ENCODE results near the gene HIPK2. TPM values are rescaled to one million over a fixed set of nuclear protein-coding genes. Genes with fewer than 3 reads are reported as not detected.
A peak's percentile ranks its signal among the peaks of the same experiment; 100 is the strongest.

HIPK2 gene
- total and polyA plus RNA-seq, 10 of the 15 experiments (the other 5 are each of a cell fraction or from before 2014, with no cell fraction given) = 1.7 to 39.0 (median 9.4) TPM

- peak; percentile 71; the same call in 1 of the 2 replicates for TF ChIP-seq RELB (IDR thresholded peaks at IDR 0.05; ENCODE audit: low read depth)
- TF ChIP-seq IKZF2 (IDR thresholded peaks at IDR 0.05) = peak in 1 of 2 experiments; percentile 47; a peak in 3 of 4 replicates
- TF ChIP-seq RUNX3 (IDR thresholded peaks at IDR 0.05; ENCODE audit: low read length) = peak; percentile 48; the same call in 1 of the 2 replicates
- no peak for TF ChIP-seq MYB (IDR thresholded peaks at IDR 0.05; ENCODE audit: borderline replicate concordance, low read depth, low read length)
- peak; percentile 22 for TF ChIP-seq PBX3 (IDR thresholded peaks at IDR 0.05; ENCODE audit: insufficient replicate concordance, low read depth, low read length)
- no peak for TF ChIP-seq SMAD1 (IDR thresholded peaks at IDR 0.05; ENCODE audit: low read depth, partially characterized antibody)
- no peak for TF ChIP-seq EGR1 (IDR thresholded peaks at IDR 0.05; ENCODE audit: borderline replicate concordance in 1 of 2, low read depth in 2 of 2, low read length in 2 of 2)
- TF ChIP-seq NFIC (IDR thresholded peaks at IDR 0.05; ENCODE audit: low read depth, low read length) = peak; percentile 43; the same call in 1 of the 2 replicates
- TF ChIP-seq PKNOX1 (IDR thresholded peaks at IDR 0.05) = peak; percentile 92
- TF ChIP-seq SMC3 (IDR thresholded peaks at IDR 0.05; ENCODE audit: borderline replicate concordance, low read length) = no peak
- TF ChIP-seq CBFB (IDR thresholded peaks at IDR 0.05; ENCODE audit: low read depth) = no peak
- peak; percentile 31; the same call in 1 of the 2 replicates for TF ChIP-seq BCL11A (IDR thresholded peaks at IDR 0.05; ENCODE audit: low read depth, low read length)
- no peak for TF ChIP-seq ZBTB40 (IDR thresholded peaks at IDR 0.05; ENCODE audit: borderline replicate concordance)
- TF ChIP-seq GATAD2B (conservative IDR thresholded peaks at IDR 0.05; ENCODE audit: low read depth) = no peak
- TF ChIP-seq MTA2 (IDR thresholded peaks at IDR 0.05; ENCODE audit: low read depth) = 0 out of 2 replicates have a peak, but pooled peaks have one; percentile 50
- peak; percentile 61 for TF ChIP-seq JUNB (IDR thresholded peaks at IDR 0.05)
These were observed 33.6 kb downstream of the HIPK2 start (continued) for GRCh38 chr7:139743967-139744767.

All from GM12878 (cell line).